ENCODE measurements around the gene ITSN1.

GRCh38 chr21:33829844-33830243, 187.5 kb downstream of the ITSN1 start:
- TF ChIP-seq, protein P1, sequence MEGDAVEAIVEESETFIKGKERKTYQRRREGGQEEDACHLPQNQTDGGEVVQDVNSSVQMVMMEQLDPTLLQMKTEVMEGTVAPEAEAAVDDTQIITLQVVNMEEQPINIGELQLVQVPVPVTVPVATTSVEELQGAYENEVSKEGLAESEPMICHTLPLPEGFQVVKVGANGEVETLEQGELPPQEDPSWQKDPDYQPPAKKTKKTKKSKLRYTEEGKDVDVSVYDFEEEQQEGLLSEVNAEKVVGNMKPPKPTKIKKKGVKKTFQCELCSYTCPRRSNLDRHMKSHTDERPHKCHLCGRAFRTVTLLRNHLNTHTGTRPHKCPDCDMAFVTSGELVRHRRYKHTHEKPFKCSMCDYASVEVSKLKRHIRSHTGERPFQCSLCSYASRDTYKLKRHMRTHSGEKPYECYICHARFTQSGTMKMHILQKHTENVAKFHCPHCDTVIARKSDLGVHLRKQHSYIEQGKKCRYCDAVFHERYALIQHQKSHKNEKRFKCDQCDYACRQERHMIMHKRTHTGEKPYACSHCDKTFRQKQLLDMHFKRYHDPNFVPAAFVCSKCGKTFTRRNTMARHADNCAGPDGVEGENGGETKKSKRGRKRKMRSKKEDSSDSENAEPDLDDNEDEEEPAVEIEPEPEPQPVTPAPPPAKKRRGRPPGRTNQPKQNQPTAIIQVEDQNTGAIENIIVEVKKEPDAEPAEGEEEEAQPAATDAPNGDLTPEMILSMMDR (IDR thresholded peaks at IDR 0.05), result no peak
- TF ChIP-seq POLR2A (IDR thresholded peaks at IDR 0.05; ENCODE audit: low read depth) (no peak), POLR2AphosphoS5 (IDR thresholded peaks at IDR 0.05) (no peak), EP300 (IDR thresholded peaks at IDR 0.05) (no peak)

Measured in esophagus muscularis mucosa (tissue), 4 donors.